22Rv1 (cell line): ENCODE results near the gene SH3RF3.

Experiments used
- ZFX ChIP-seq: fragments of 450-650 bp; IDR thresholded peaks from 2 replicates; pipeline ENCODE4 v1.6.1; 2017; ENCODE audit warnings: antibody characterized with exemption, borderline replicate concordance
- TF ChIP-seq, protein P1 (sequence below): fragments of 450-650 bp; IDR thresholded peaks from 2 replicates; pipeline ENCODE4 v1.5.1; 2017; ENCODE audit warnings: mild to moderate bottlenecking

GRCh38 chr2:109472974-109473373 is 344.0 kb downstream of the SH3RF3 start:
- TF ChIP-seq, protein P1, sequence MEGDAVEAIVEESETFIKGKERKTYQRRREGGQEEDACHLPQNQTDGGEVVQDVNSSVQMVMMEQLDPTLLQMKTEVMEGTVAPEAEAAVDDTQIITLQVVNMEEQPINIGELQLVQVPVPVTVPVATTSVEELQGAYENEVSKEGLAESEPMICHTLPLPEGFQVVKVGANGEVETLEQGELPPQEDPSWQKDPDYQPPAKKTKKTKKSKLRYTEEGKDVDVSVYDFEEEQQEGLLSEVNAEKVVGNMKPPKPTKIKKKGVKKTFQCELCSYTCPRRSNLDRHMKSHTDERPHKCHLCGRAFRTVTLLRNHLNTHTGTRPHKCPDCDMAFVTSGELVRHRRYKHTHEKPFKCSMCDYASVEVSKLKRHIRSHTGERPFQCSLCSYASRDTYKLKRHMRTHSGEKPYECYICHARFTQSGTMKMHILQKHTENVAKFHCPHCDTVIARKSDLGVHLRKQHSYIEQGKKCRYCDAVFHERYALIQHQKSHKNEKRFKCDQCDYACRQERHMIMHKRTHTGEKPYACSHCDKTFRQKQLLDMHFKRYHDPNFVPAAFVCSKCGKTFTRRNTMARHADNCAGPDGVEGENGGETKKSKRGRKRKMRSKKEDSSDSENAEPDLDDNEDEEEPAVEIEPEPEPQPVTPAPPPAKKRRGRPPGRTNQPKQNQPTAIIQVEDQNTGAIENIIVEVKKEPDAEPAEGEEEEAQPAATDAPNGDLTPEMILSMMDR = no peak
- no peak for TF ChIP-seq ZFX
